Psoas muscle (tissue), 8 donors: Measurements from ENCODE around the gene RALGAPA2. TPM values are rescaled to one million over a fixed set of nuclear protein-coding genes. Genes with fewer than 3 reads are reported as not detected.

Experiments used
- ATAC-seq, 4 donors: fragments of 200-7000 bp; cut with Tn5 transposase; one replicate each; pipeline ENCODE4 v1.9.1; 2020; ENCODE audit warnings: moderate library complexity in 3 of 4, mild to moderate bottlenecking in 2 of 4
- DNase-seq, 2 donors: peaks; one replicate each; pipeline ENCODE4 v3.0.0-alpha.2; 2020
- H3K27ac ChIP-seq: fragments of 200-600 bp; one replicate; pipeline ENCODE4 v1.8.0; 2022
- H3K27me3 ChIP-seq, 3 donors: fragments of 200-600 bp in 1 of 3; one replicate each; pipeline versions ENCODE4 v1.6.1 to v1.8.0; 2013 to 2022; ENCODE audit warnings: low read length in 2 of 3, mild to moderate bottlenecking in 2 of 3, moderate library complexity in 1 of 3; ENCODE audit not compliant: insufficient read depth in 3 of 3
- H3K36me3 ChIP-seq, 2 donors: fragments of 200-600 bp in 1 of 2; one replicate each; pipeline versions ENCODE4 v1.6.1 to v1.8.0; 2013 to 2022; ENCODE audit warnings: low read depth in 1 of 2, mild to moderate bottlenecking in 1 of 2, moderate library complexity in 1 of 2; ENCODE audit not compliant: insufficient read depth in 1 of 2
- H3K4me1 ChIP-seq: fragments of 200-600 bp; one replicate; pipeline ENCODE4 v1.8.0; 2022
- H3K4me3 ChIP-seq: fragments of 200-600 bp; one replicate; pipeline ENCODE4 v1.8.0; 2022; ENCODE audit warnings: mild to moderate bottlenecking
- H3K9me3 ChIP-seq: fragments of 200-600 bp; one replicate; pipeline ENCODE4 v1.8.0; 2022
- CTCF ChIP-seq: fragments of 200-600 bp; IDR thresholded peaks from one replicate; pipeline ENCODE4 v1.8.0; 2022; ENCODE audit warnings: antibody characterized with exemption
- WGBS, 3 donors: extraction: QIAGEN DNeasy Blood & Tissue Kit; methylation state at CpG; one replicate each; pipeline versions ENCODE4 v1.1.6 to v1.1.7; 2013; 5-methylcytosine and 5-hydroxymethylcytosine counted together
- intact Hi-C, 2 donors: fragments of 100-400 bp; cut with DNase I; formaldehyde crosslinking; loops; one replicate each; pipeline versions ENCODE4 v1.11.0 to v1.14.2; 2022
- polyA plus RNA-seq, 3 donors: library from polyadenylated mRNA; stranded (reverse); fragments of 200-250 nt; gene quantifications; one replicate each; pipeline ENCODE4 v1.2.3, GENCODE V29; 2013
- total RNA-seq, 4 donors: library from RNA; stranded (reverse); fragmentation: NEBNext Ultra II Directional in 2 of 4; extraction: Animal tissue kit (Norgen Biotek cat#: 25700) in 2 of 4; gene quantifications; one replicate each; pipeline versions ENCODE4 v1.2.1 to v1.2.4, GENCODE V29; 2021 to 2023
- donor health status: healthy with polysubstance abuse.
- donor health status: DM: no; HTN: no; CAD: no; lungs with moderate emphysema.
- donor health status: Bipolar disorder and iron deficiency.
- donor health status: healthy.
- donor health status: DM: yes; HTN: yes; CAD: no.
- donor health status: DM: no; HTN: no; CAD: no.
- donor health status: DM: no; HTN: no; CAD: no.
- donor health status: DM: yes; HTN: yes; CAD: no.

RALGAPA2 gene
- total and polyA plus RNA-seq, 7 donors = 12.2 to 75.5 (median 51.1) TPM

DNA sequence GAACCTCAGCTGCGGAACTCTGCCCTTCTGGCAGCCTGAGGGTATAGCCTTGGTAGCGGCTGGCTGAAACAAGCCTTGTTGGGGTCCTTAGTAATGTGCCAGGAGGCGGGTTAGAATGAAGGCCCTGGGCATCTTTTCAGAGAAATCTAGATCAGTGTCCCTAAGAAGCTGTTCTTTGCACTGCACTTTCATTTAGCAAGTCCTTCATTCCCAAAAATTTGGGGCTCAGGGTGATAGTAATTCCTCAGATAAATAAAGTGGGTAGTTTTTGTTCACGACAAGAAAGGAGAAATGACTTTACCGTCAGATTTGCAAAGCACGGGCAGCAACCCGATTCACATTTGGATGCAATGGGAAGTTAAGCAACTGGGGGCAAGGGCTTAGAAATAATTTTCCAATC lies 341.4 kb downstream of the RALGAPA2 start:
- intact Hi-C loops = no loop called here
- Histone ChIP-seq H3K27ac (no peak overlapping the region), H3K4me3 (no peak overlapping the region), H3K27me3 (peaks cover 3 to 73% (median 21%) of the 10 kb centered on the region in 3 donors), H3K36me3 (no peaks in the 10 kb centered on the region), H3K9me3 (no peaks in the 10 kb centered on the region), H3K4me1 (peaks cover 6% of the 10 kb centered on the region)
- DNase-seq (no peak), ATAC-seq (no peak)
- no peak for TF ChIP-seq CTCF
- 52 to 73% (median 70%) methylated on average over 7 of the region's 7 CpGs for WGBS, 3 donors

- peaks cover 7 to 76% (median 24%) of the 10 kb centered on the region in 3 donors for H3K27me3 ChIP-seq
- intact Hi-C loops = no loop called here
- 50 to 64% (median 63%) methylated on average over 10 of the region's 10 CpGs for WGBS, 3 donors
- no peak overlapping the region for H3K4me3 ChIP-seq
- ATAC-seq = no peak
- H3K9me3 ChIP-seq = no peaks in the 10 kb centered on the region
- DNase-seq = no peak
- peaks cover 6% of the 10 kb centered on the region for H3K4me1 ChIP-seq
- no peaks in the 10 kb centered on the region for H3K36me3 ChIP-seq
- H3K27ac ChIP-seq = no peak overlapping the region
- no peak for TF ChIP-seq CTCF
These were observed 342.3 kb downstream of the RALGAPA2 start for GRCh38 chr20:20370094-20370575.

DNA sequence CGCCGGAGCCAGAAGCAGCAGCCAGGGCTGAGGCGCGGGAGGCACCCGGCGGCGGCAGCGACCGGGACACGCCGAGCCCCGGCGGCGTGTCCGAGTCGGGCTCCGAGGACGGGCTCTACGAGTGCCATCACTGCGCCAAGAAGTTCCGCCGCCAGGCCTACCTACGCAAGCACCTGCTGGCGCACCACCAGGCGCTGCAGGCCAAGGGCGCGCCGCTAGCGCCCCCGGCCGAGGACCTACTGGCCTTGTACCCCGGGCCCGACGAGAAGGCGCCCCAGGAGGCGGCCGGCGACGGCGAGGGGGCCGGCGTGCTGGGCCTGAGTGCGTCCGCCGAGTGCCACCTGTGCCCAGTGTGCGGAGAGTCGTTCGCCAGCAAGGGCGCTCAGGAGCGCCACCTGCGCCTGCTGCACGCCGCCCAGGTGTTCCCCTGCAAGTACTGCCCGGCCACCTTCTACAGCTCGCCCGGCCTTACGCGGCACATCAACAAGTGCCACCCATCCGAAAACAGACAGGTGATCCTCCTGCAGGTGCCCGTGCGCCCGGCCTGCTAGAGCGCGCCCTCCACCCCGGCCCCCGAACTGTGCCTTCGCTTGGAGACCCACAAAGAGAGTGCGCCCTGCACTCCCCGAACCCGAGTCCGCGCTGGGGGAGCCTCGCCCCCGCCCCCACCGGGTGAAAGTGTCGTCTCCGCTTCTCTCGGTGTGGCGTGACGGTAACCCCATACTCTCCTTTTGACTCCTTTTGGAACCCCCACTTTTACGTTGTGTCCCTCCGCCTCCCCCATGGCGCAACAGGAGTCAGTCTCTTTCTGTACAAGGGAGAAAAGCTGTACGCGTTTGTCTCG lies 343.0 kb downstream of the RALGAPA2 start:
- intact Hi-C loops = loop anchor here in 1 of 2 donors (10.0 kb wide), 1 partner anchor 195 kb away; no protein-coding TSS in a partner anchor
- no peak for DNase-seq
- peaks cover 7 to 76% (median 30%) of the 10 kb centered on the region in 3 donors for H3K27me3 ChIP-seq
- peak overlapping the region; percentile 61 for H3K4me3 ChIP-seq
- TF ChIP-seq CTCF = no peak
- peak in 3 of 4 donors; percentile 20 to 25 (median 20) for ATAC-seq
- H3K27ac ChIP-seq = no peak overlapping the region
- no peaks in the 10 kb centered on the region for H3K36me3 ChIP-seq
- whole genome bisulfite sequencing, 3 donors = 9 to 14% (median 10%) methylated on average over 65 to 86 of the region's 86 CpGs
- H3K4me1 ChIP-seq = peaks cover 6% of the 10 kb centered on the region
- no peaks in the 10 kb centered on the region for H3K9me3 ChIP-seq

DNA sequence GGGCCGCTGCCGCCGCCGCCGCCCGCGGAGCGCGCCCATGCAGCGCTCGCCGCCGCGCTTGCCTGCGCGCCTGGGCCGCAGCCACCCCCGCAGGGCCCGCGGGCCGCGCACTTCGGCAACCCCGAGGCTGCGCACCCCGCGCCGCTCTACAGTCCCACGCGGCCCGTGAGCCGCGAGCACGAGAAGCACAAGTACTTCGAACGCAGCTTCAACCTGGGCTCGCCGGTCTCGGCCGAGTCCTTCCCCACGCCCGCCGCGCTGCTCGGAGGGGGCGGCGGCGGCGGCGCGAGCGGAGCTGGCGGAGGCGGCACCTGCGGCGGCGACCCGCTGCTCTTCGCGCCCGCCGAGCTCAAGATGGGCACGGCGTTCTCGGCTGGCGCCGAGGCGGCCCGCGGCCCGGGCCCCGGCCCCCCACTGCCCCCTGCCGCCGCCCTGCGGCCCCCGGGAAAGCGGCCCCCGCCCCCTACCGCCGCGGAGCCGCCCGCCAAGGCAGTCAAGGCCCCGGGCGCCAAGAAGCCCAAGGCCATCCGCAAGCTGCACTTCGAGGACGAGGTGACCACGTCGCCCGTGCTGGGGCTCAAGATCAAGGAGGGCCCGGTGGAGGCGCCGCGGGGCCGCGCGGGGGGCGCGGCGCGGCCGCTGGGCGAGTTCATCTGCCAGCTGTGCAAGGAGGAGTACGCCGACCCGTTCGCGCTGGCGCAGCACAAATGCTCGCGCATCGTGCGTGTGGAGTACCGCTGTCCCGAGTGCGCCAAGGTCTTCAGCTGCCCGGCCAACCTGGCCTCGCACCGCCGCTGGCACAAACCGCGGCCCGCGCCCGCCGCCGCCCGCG lies 343.8 kb downstream of the RALGAPA2 start:
- DNase-seq = no peak
- Histone ChIP-seq H3K9me3 (no peaks in the 10 kb centered on the region), H3K36me3 (no peaks in the 10 kb centered on the region), H3K4me3 (peak overlapping the region; percentile 61), H3K4me1 (peaks cover 6% of the 10 kb centered on the region), H3K27ac (no peak overlapping the region), H3K27me3 (peaks cover 7 to 80% (median 37%) of the 10 kb centered on the region in 3 donors)
- no peak for TF ChIP-seq CTCF
- peak in 1 of 4 donors; percentile 27 for ATAC-seq
- intact Hi-C loops = loop anchor here in 1 of 2 donors (10.0 kb wide), 1 partner anchor 196 kb away; no protein-coding TSS in a partner anchor
- 0 to 1% (median 0%) methylated on average over 41 to 130 of the region's 130 CpGs for WGBS, 3 donors
